K562 (cell line): ENCODE data around the gene CLEC19A. TPM values are rescaled to one million over a fixed set of nuclear protein-coding genes. Genes with fewer than 3 reads are reported as not detected.

Source experiments
- ATAC-seq: fragments of 200-7000 bp; cut with Tn5 transposase; 3 replicates; pipeline ENCODE4 v1.9.1; 2020; ENCODE audit warnings: moderate library complexity
- BruUV-seq: library from RNA; stranded (reverse); fragments of 400-500 nt; replicated peaks from 2 replicates; lab custom pipeline; 2021; lab: Mats Ljungman, UMichigan
- CTCF ChIA-PET: fragments of 300-600 bp; formaldehyde crosslinking; extraction: SDS; loops from one replicate; lab custom pipeline; 2021; ENCODE audit warnings: low intra/inter-chr PET ratio; lab: Yijun Ruan, JAX
- POLR2A ChIA-PET: fragments of 300-600, 350-650 bp; sonication (Branson Sonifier 250); formaldehyde crosslinking; extraction: SDS; loops from one replicate; lab custom pipeline; 2021; ENCODE audit warnings: antibody characterized with exemption, inconsistent platforms; lab: Yijun Ruan, JAX
- DNase-seq, 4 experiments: peaks; one replicate each; pipeline versions ENCODE4 v3.0.0 to v3.0.0-alpha.2; 2011 to 2018; ENCODE audit warnings: low spot score in 3 of 4, mixed read lengths in 3 of 4; ENCODE audit errors: extremely low read depth in 1 of 4
- FAIRE-seq: peaks from 2 replicates; lab custom pipeline; 2011; peaks lifted over from hg19 to GRCh38; lab: Jason Lieb, UNC
- H2AFZ ChIP-seq: 2 replicates; pipeline ENCODE4 v1.6.0; 2011; ENCODE audit warnings: low read depth, low read length, control low read depth, inconsistent platforms
- H3K27ac ChIP-seq: fragments of 200-600 bp; 3 replicates; pipeline ENCODE4 v1.8.0; 2011; ENCODE audit warnings: low read depth, mild to moderate bottlenecking, control low read depth, inconsistent platforms, low read length, moderate library complexity, mixed read lengths; ENCODE audit errors: extremely low read depth
- H3K27me3 ChIP-seq, 2 experiments: fragments of 300-600 bp in 1 of 2; 2 replicates in 1 of 2; 3 replicates in 1 of 2; pipeline versions ENCODE4 v1.6.0 to v1.8.0; 2011; ENCODE audit warnings: inconsistent platforms in 2 of 2, low read length in 2 of 2, mild to moderate bottlenecking in 1 of 2, mixed read lengths in 1 of 2, moderate library complexity in 1 of 2; ENCODE audit not compliant: control insufficient read depth in 2 of 2, insufficient read depth in 2 of 2
- H3K36me3 ChIP-seq: fragments of 300-600 bp; 3 replicates; pipeline ENCODE4 v1.8.0; 2011; ENCODE audit warnings: mild to moderate bottlenecking, low read length, inconsistent platforms; ENCODE audit not compliant: control insufficient read depth, insufficient read depth
- H3K4me1 ChIP-seq, 2 experiments: fragments of 200-600 bp in 1 of 2; replicated peaks in 1 of 2; 2 replicates in 1 of 2; 3 replicates in 1 of 2; pipeline versions ENCODE4 v1.5.1 to v1.8.0; 2011; ENCODE audit warnings: inconsistent platforms in 2 of 2, low read length in 2 of 2, mild to moderate bottlenecking in 1 of 2, mixed read lengths in 1 of 2, moderate library complexity in 1 of 2; ENCODE audit not compliant: control insufficient read depth in 2 of 2, insufficient read depth in 2 of 2
- H3K4me2 ChIP-seq: 2 replicates; pipeline ENCODE4 v1.6.1; 2011; ENCODE audit warnings: low read length, control low read depth, inconsistent platforms, mixed read lengths; ENCODE audit not compliant: insufficient read depth
- H3K4me3 ChIP-seq: fragments of 200-600 bp; sonication (generic), shearing (Covaris generic); 2 replicates; pipeline ENCODE4 v1.5.1; 2016; ENCODE audit warnings: control low read depth, inconsistent platforms
- H3K79me2 ChIP-seq: fragments of 200-600 bp; 3 replicates; pipeline ENCODE4 v1.8.0; 2011; ENCODE audit warnings: low read length, inconsistent platforms; ENCODE audit not compliant: control insufficient read depth, insufficient read depth
- H3K9ac ChIP-seq, 2 experiments: 2 replicates each; pipeline versions ENCODE4 v1.6.0 to v1.6.1; 2011; ENCODE audit warnings: low read depth in 2 of 2, low read length in 2 of 2, control low read depth in 1 of 2, inconsistent platforms in 1 of 2, mild to moderate bottlenecking in 1 of 2, mixed read lengths in 1 of 2; ENCODE audit not compliant: insufficient read depth in 1 of 2
- H3K9me1 ChIP-seq: one replicate; pipeline ENCODE4 v1.6.0; 2011; ENCODE audit warnings: inconsistent platforms, mild to moderate bottlenecking, low read length, moderate library complexity; ENCODE audit not compliant: control insufficient read depth, insufficient read depth
- H3K9me3 ChIP-seq: replicated peaks from 2 replicates; pipeline ENCODE4 v1.5.1; 2011; ENCODE audit warnings: low read depth, low read length, inconsistent platforms; ENCODE audit not compliant: control insufficient read depth, insufficient read depth
- H4K20me1 ChIP-seq: replicated peaks from 2 replicates; pipeline ENCODE4 v1.6.1; 2011; ENCODE audit warnings: low read length, inconsistent platforms, mixed read lengths; ENCODE audit not compliant: control insufficient read depth, insufficient read depth
- BCL6 ChIP-seq: fragments of 250-450 bp; sonication (Bioruptor Pico); IDR thresholded peaks from 2 replicates; pipeline ENCODE4 v1.4.0; 2020
- GTF2F1 ChIP-seq: IDR thresholded peaks from 2 replicates; pipeline ENCODE4 v1.6.1; 2011; ENCODE audit warnings: low read depth, low read length, improper control_type of control experiment
- MGA ChIP-seq: fragments of 450-650 bp; IDR thresholded peaks from 2 replicates; pipeline ENCODE4 v1.6.1; 2016; ENCODE audit warnings: mild to moderate bottlenecking, moderate library complexity
- NFIC ChIP-seq: fragments of 450-650 bp; IDR thresholded peaks from 2 replicates; pipeline ENCODE4 v1.6.1; 2017; ENCODE audit warnings: mild to moderate bottlenecking, inconsistent platforms
- PRDM10 ChIP-seq: fragments of 450-650 bp; IDR thresholded peaks from 2 replicates; pipeline ENCODE4 v1.6.1; 2018; ENCODE audit not compliant: partially characterized antibody
- SMARCC2 ChIP-seq: fragments of 450-650 bp; IDR thresholded peaks from 2 replicates; pipeline ENCODE4 v1.6.1; 2017; ENCODE audit warnings: antibody characterized with exemption, moderate library complexity, mild to moderate bottlenecking, low read depth
- WGBS: fragments of 100-300 bp; shearing (Covaris generic); methylation state at CpG from one replicate; pipeline ENCODE4 v1.1.6; 2016; ENCODE audit warnings: low coverage, mixed read lengths; ENCODE audit not compliant: insufficient coverage; ENCODE audit errors: missing lambda C conversion rate; 5-methylcytosine and 5-hydroxymethylcytosine counted together
- in situ Hi-C: fragments of 300-500 bp; cut with MboI; formaldehyde crosslinking; loops from 4 replicates; pipeline ENCODE4 v1.15.0; 2018; ENCODE audit warnings: inconsistent platforms, mixed read lengths
- intact Hi-C: fragments of 100-400 bp; cut with micrococcal nuclease; formaldehyde crosslinking; loops from 2 replicates; pipeline ENCODE4 v1.14.2; 2022
- polyA plus RNA-seq, 8 experiments: library from polyadenylated mRNA; depleted of rRNA in 4 of 8; stranded (reverse) in 5 of 8; unstranded in 3 of 8; fragments of >200 nt; fragmentation: Nextera tagmentation in 2 of 8; fragmentation: Illumina TruSeq in 1 of 8; extraction: Ambion mirVana in 2 of 8; extraction: Trizol in 1 of 8; gene quantifications; 2 replicates each; pipeline versions ENCODE4 v1.2.1 to v1.2.3, GENCODE V29; 2011 to 2014; ENCODE audit warnings: inconsistent platforms in 1 of 8, missing spikeins in 1 of 8
- total RNA-seq, 7 experiments: library from RNA; depleted of rRNA in 6 of 7; stranded (reverse); fragments of >200 nt in 6 of 7; fragmentation: Illumina TruSeq in 2 of 7; extraction: Trizol in 2 of 7; gene quantifications; 2 replicates each; pipeline versions ENCODE4 v1.2.1 to v1.2.3, GENCODE V29; 2011 to 2021; ENCODE audit warnings: low replicate concordance in 1 of 7

CLEC19A gene
- total and polyA plus RNA-seq, 9 of the 15 experiments (the other 6 are each of a cell fraction or from before 2014, with no cell fraction given), result not detected

DNA sequence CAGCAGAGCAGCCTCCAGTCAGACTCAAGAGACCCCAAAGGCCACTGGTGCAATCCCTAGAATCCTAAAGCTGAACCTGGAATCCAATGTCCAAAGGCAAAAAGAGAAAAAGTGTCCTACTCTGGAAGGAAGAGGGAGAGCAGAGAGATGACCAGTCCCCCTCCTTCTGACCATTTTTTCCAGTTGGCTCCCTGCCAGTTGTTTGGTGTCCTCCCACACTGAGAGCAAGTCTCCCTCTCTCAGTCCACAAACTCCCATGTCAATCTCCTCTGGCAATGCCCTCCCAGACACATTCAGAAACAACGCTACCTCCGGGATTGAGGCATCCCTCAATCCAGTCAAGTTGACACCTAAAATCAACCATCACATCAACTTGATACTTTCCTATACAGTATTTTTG lies 4.3 kb upstream of the CLEC19A start:
- Histone ChIP-seq H3K9me1 (no peaks in the 10 kb centered on the region), H3K9ac (no peak overlapping the region), H3K4me2 (no peak overlapping the region), H3K27ac (no peak overlapping the region), H4K20me1 (no peaks in the 10 kb centered on the region), H3K36me3 (no peaks in the 10 kb centered on the region), H3K79me2 (no peaks in the 10 kb centered on the region), H2AFZ (no peak overlapping the region), H3K9me3 (no peaks in the 10 kb centered on the region), H3K4me1 (no peaks in the 10 kb centered on the region; a peak in 1 of 5 replicates), H3K27me3 (no peaks in the 10 kb centered on the region; a peak in 1 of 5 replicates), H3K4me3 (no peak overlapping the region)
- intact Hi-C loops (no loop called here), in situ Hi-C loops (no loop called here)
- DNase-seq (peak in 1 of 4 experiments; percentile 21), FAIRE-seq (no peak), ATAC-seq (no peak)
- ChIA-PET POLR2A (no interaction called here), CTCF (no interaction called here)
- BruUV-seq, result no TSS peak
- WGBS, result 7% methylated on average over 2 of the region's 2 CpGs
- TF ChIP-seq PRDM10, result peak; percentile 19
- TF ChIP-seq BCL6 (CRISPR knock-in tag), result no peak
- no peak for TF ChIP-seq SMARCC2
- TF ChIP-seq MGA, result no peak
- TF ChIP-seq GTF2F1, result no peak
- peak; percentile 95 for TF ChIP-seq NFIC
